Neutrophil (primary cell): ENCODE results near the gene PKNOX1.

Experiments
- H3K27ac ChIP-seq: fragments of 200-600 bp; sonication (generic); 2 replicates; pipeline ENCODE4 v1.5.1; 2016; ENCODE audit warnings: mild to moderate bottlenecking, moderate library complexity
- H3K27me3 ChIP-seq: fragments of 200-600 bp; sonication (generic); 2 replicates; pipeline ENCODE4 v1.6.0; 2016; ENCODE audit warnings: mild to moderate bottlenecking
- H3K36me3 ChIP-seq: fragments of 200-600 bp; sonication (generic); 2 replicates; pipeline ENCODE4 v1.5.1; 2017
- H3K4me1 ChIP-seq, 2 experiments: fragments of 200-600 bp in 1 of 2; sonication (generic) in 1 of 2; 1 replicate in 1 of 2; 2 replicates in 1 of 2; pipeline versions ENCODE4 v1.5.1 to v1.6.1; 2013 to 2016; ENCODE audit warnings: low read depth in 1 of 2, low read length in 1 of 2, mild to moderate bottlenecking in 1 of 2, moderate library complexity in 1 of 2; ENCODE audit not compliant: control insufficient read depth in 1 of 2, insufficient read depth in 1 of 2
- H3K4me3 ChIP-seq, 2 experiments: fragments of 200-600 bp in 1 of 2; sonication (generic) in 1 of 2; 1 replicate in 1 of 2; 2 replicates in 1 of 2; pipeline ENCODE4 v1.5.1; 2013 to 2016; ENCODE audit warnings: low read depth in 1 of 2, low read length in 1 of 2, mild to moderate bottlenecking in 1 of 2, moderate library complexity in 1 of 2
- H3K9me3 ChIP-seq: fragments of 200-600 bp; sonication (generic); 2 replicates; pipeline ENCODE4 v1.5.1; 2016
- CTCF ChIP-seq: fragments of 200-600 bp; sonication (generic); IDR thresholded peaks from 2 replicates; pipeline ENCODE4 v1.5.1; 2016; ENCODE audit warnings: antibody characterized with exemption

The PKNOX1 gene

GRCh38 chr21:42980312-42981213 lies 6.2 kb downstream of the PKNOX1 start:
- no peak for TF ChIP-seq CTCF
- Histone ChIP-seq H3K9me3 (no peaks in the 10 kb centered on the region), H3K4me3 (no peak overlapping the region), H3K4me1 (peaks cover 14 to 22% of the 10 kb centered on the region in 2 experiments), H3K27ac (peak overlapping the region; percentile 45), H3K27me3 (no peaks in the 10 kb centered on the region), H3K36me3 (peaks cover 8% of the 10 kb centered on the region)

GRCh38 chr21:42981214-42981523 lies 6.8 kb downstream of the PKNOX1 start:
- TF ChIP-seq CTCF, result no peak
- Histone ChIP-seq H3K27me3 (no peaks in the 10 kb centered on the region), H3K9me3 (no peaks in the 10 kb centered on the region), H3K4me1 (peaks cover 8 to 16% of the 10 kb centered on the region in 2 experiments), H3K36me3 (peaks cover 8% of the 10 kb centered on the region), H3K27ac (peak overlapping the region; percentile 45), H3K4me3 (no peak overlapping the region)

- no peaks in the 10 kb centered on the region for H3K9me3 ChIP-seq
- no peak overlapping the region for H3K4me3 ChIP-seq
- peaks cover 8% of the 10 kb centered on the region for H3K36me3 ChIP-seq
- no peaks in the 10 kb centered on the region for H3K27me3 ChIP-seq
- H3K27ac ChIP-seq, result no peak overlapping the region
- peaks cover 5 to 9% of the 10 kb centered on the region in 2 experiments for H3K4me1 ChIP-seq
- no peak for TF ChIP-seq CTCF
Measured at GRCh38 chr21:42981862-42982261, 7.5 kb downstream of the PKNOX1 start.

GRCh38 chr21:42983103-42983502 lies 8.7 kb downstream of the PKNOX1 start:
- Histone ChIP-seq H3K9me3 (no peaks in the 10 kb centered on the region), H3K27ac (no peak overlapping the region), H3K36me3 (peaks cover 8% of the 10 kb centered on the region), H3K27me3 (no peaks in the 10 kb centered on the region), H3K4me3 (no peak overlapping the region), H3K4me1 (peaks cover 5 to 7% of the 10 kb centered on the region in 2 experiments)
- TF ChIP-seq CTCF, result no peak

GRCh38 chr21:42983869-42984268 lies 9.5 kb downstream of the PKNOX1 start:
- Histone ChIP-seq H3K4me1 (peaks cover 5 to 7% of the 10 kb centered on the region in 2 experiments), H3K27me3 (no peaks in the 10 kb centered on the region), H3K27ac (no peak overlapping the region), H3K4me3 (no peak overlapping the region), H3K9me3 (no peaks in the 10 kb centered on the region), H3K36me3 (peaks cover 6% of the 10 kb centered on the region)
- no peak for TF ChIP-seq CTCF
